TTC549 (cell line): ENCODE results near the gene EGFL6.
"Not testable (repeated sequence)": the region's sequence is repeated elsewhere in the genome, so short reads cannot be mapped to it uniquely, and the experiment has no call there.

Experiments
- FAIRE-seq: peaks from 2 replicates; lab custom pipeline; 2012; peaks lifted over from hg19 to GRCh38; lab: Jason Lieb, UNC

EGFL6 gene

GRCh38 chrX:13590914-13591313 is 21.5 kb downstream of the EGFL6 start:
- FAIRE-seq, result no peak

- FAIRE-seq, result no peak
Measured at GRCh38 chrX:13597874-13598273, 28.5 kb downstream of the EGFL6 start.

GRCh38 chrX:13598877-13599276 is 29.5 kb downstream of the EGFL6 start:
- FAIRE-seq, result peak; percentile 95

- no peak for FAIRE-seq
Measured at GRCh38 chrX:13599491-13599890, 30.1 kb downstream of the EGFL6 start.

- no peak for FAIRE-seq
Measured at GRCh38 chrX:13605611-13606010, 36.2 kb downstream of the EGFL6 start.

- FAIRE-seq, result no peak
Measured at GRCh38 chrX:13607331-13607995, 38.1 kb downstream of the EGFL6 start.

- no peak for FAIRE-seq
Measured at GRCh38 chrX:13607996-13608365, 38.6 kb downstream of the EGFL6 start.

GRCh38 chrX:13614154-13614553 is 44.8 kb downstream of the EGFL6 start:
- no peak for FAIRE-seq

- no peak for FAIRE-seq
Measured at GRCh38 chrX:13620207-13620606, 50.8 kb downstream of the EGFL6 start.

- FAIRE-seq, result no peak
Measured at GRCh38 chrX:13622401-13622964, 53.1 kb downstream of the EGFL6 start.

- no peak for FAIRE-seq
Measured at GRCh38 chrX:13627306-13627705, 57.9 kb downstream of the EGFL6 start.

- not testable (repeated sequence) for FAIRE-seq
Measured at GRCh38 chrX:13637224-13637623, 67.8 kb downstream of the EGFL6 start.

GRCh38 chrX:13638021-13638420 is 68.6 kb downstream of the EGFL6 start:
- FAIRE-seq, result no peak

GRCh38 chrX:13638826-13639225 is 69.4 kb downstream of the EGFL6 start:
- no peak for FAIRE-seq

- not testable (repeated sequence) for FAIRE-seq
Measured at GRCh38 chrX:13641684-13642083, 72.3 kb downstream of the EGFL6 start.

GRCh38 chrX:13645464-13646153 is 76.2 kb downstream of the EGFL6 start:
- no peak for FAIRE-seq

- no peak for FAIRE-seq
Measured at GRCh38 chrX:13646154-13646549, 76.8 kb downstream of the EGFL6 start.

- no peak for FAIRE-seq
Measured at GRCh38 chrX:13647709-13648212, 78.4 kb downstream of the EGFL6 start.

- FAIRE-seq, result not testable (repeated sequence)
Measured at GRCh38 chrX:13648336-13648735, 78.9 kb downstream of the EGFL6 start.

GRCh38 chrX:13649838-13650237 is 80.4 kb downstream of the EGFL6 start:
- FAIRE-seq, result no peak

- no peak for FAIRE-seq
Measured at GRCh38 chrX:13650318-13650717, 80.9 kb downstream of the EGFL6 start.

GRCh38 chrX:13651150-13651549 is 81.7 kb downstream of the EGFL6 start:
- no peak for FAIRE-seq

- FAIRE-seq, result no peak
Measured at GRCh38 chrX:13652287-13652793, 82.9 kb downstream of the EGFL6 start.
